Stimulated activated CD8-positive, alpha-beta memory T cell treated with anti-CD3 and anti-CD28 coated beads, Interleukin-12 subunit alpha, Interleukin-12 subunit beta, amount 100 ng/mL, for 24 hours (primary cell): Measurements from ENCODE around the gene CPSF4L.
"Not testable (repeated sequence)": the region's sequence is repeated elsewhere in the genome, so short reads cannot be mapped to it uniquely, and the experiment has no call there.

ENCODE experiments used
- DNase-seq: peaks from one replicate; pipeline ENCODE4 v3.0.0-alpha.2; 2020; ENCODE audit errors: extremely low read depth

CPSF4L gene, protein sequence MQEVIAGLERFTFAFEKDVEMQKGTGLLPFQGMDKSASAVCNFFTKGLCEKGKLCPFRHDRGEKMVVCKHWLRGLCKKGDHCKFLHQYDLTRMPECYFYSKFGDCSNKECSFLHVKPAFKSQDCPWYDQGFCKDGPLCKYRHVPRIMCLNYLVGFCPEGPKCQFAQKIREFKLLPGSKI

GRCh38 chr17:73261617-73261951 is at the start of gene CPSF4L:
Gene CPSF4L, minus strand, starts transcription at chr17:73261880. Its CDS starts 62 bp downstream, at chr17:73261818.
- DNase-seq: no peak

DNA sequence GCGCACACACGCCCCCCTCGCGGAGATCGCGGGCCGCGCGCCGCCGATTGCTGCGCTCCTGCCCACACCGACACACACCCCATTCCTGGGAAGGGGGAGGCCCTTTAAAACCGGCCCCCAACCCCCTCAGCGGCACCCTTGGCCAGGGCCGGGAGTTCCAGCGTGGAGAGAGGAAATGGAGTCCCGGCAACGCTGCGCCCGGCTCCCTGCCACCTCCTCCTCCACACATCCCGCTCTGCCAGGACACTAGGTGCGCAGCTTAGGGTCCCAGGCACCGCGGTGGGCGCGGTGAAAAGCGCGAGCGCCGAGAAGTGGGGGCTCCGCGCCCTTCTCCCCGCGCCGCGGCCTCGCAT is 49.7 kb upstream of the CPSF4L start:
- peak; percentile 3 for DNase-seq

DNA sequence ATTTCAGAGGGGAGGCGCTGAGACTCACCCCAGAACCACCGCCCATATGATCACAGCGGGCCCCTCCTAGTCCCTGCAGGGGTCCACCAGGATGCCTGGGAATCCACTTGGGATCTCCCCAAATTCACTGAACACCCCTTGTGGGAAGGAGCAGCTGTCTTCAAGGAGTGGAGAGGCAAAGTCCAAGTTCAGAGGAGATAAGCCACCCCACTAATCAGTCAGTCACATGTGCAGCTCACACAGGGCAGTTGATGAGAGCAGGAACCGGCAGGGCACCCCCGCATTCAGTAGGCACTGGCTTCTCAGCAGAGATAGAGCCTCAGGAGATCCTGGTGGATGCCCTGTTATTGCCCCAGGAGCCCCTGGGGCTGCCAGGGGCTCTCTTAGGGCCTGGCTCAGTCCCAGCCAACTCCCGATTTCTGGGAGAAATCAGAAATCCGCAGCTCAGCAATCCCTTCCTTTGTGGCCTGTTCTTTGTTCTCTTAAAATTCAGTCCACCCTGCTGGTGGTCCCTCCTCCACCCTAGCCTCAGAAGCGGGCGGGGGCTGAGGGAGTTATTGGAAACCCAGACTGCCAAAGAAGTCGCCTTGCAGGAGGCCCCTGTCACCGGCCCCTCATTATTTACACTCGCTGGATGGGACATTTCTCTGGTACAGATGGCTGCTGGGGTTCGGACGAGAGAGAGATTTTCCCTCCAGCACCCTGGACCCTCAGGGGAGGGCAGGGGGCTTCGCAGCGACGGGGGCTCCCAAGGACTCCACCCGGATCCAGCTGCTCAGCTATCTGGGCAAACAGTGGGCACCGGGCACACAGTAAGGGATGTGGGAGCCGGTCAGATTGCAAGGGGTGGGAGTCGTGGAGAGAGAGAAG is 48.3 kb upstream of the CPSF4L start:
- no peak for DNase-seq

DNA sequence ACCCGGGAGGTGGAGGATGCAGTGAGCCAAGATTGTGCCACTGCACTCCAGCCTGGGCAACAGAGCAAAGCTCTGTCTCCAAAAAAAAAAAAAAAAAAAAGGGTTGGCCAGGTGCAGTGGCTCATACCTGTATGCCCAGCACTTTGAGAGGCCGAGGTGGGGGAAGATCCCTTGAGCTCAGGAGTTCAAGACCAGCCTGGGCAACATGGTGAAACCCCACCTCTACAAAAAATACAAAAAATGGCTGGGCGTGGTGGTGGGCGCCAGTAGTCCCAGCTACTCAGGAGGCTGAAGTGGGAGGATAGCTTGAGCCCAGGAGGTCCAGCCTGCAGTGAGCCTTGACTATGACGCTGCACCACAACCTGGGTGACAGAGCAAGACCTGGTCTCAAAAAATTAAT is 47.3 kb upstream of the CPSF4L start:
- DNase-seq: not testable (repeated sequence)

GRCh38 chr17:73308017-73308823 is 46.5 kb upstream of the CPSF4L start:
- no peak for DNase-seq

- no peak for DNase-seq
Observed at GRCh38 chr17:73307130-73307529, 45.5 kb upstream of the CPSF4L start.

GRCh38 chr17:73305845-73306836 is 44.5 kb upstream of the CPSF4L start:
- no peak for DNase-seq

- no peak for DNase-seq
Observed at GRCh38 chr17:73304971-73305812, 43.5 kb upstream of the CPSF4L start.

GRCh38 chr17:73304438-73304837 is 42.8 kb upstream of the CPSF4L start:
- no peak for DNase-seq

DNA sequence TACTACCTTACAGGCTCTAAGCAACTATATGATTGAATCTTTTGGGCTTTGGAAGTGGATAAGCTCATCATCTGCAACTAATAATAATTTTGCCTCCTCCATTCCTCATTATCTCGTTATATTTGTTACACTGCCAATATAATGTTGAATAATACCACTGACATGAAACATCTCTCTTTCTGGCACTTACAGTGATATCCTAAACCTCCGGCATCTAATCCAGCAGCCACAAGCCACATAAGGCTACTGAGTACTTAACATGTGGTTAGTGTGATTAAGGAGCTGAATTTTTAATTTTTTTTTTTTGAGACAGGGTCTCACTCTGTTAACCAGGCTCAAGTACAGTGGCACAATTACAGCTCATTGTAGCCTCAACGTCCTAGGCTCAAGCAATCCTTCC is 40.5 kb upstream of the CPSF4L start:
- DNase-seq: no peak

GRCh38 chr17:73301369-73301768 is 39.7 kb upstream of the CPSF4L start:
- no peak for DNase-seq

- no peak for DNase-seq
Observed at GRCh38 chr17:73300392-73300791, 38.7 kb upstream of the CPSF4L start.

GRCh38 chr17:73297934-73298861 is 36.5 kb upstream of the CPSF4L start:
- DNase-seq: no peak

DNA sequence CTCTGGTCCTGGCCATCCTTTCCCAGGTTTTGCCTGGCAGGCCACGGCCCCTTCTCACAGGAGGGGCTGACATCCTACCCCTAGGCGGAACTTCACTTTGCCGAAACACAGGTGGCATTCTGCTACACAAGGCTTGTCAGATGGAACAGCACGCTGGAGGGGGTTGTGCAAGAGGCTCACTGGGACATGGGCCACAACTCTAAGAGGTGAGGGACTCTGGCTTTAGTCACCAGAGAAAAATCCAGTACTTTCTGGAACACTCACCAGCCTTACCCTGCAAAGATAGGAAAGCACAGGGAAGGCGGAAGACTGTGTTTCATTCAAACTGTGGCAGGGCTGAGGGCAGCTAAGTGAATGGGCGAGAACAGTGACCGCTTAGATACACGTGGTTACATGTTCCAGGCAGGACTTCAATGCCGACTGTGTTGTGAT is 31.8 kb upstream of the CPSF4L start:
- DNase-seq: no peak

- DNase-seq: no peak
Observed at GRCh38 chr17:73293031-73293430, 31.4 kb upstream of the CPSF4L start.

GRCh38 chr17:73292031-73292531 is 30.4 kb upstream of the CPSF4L start:
- DNase-seq: no peak

- no peak for DNase-seq
Observed at GRCh38 chr17:73291260-73291801, 29.7 kb upstream of the CPSF4L start.

DNA sequence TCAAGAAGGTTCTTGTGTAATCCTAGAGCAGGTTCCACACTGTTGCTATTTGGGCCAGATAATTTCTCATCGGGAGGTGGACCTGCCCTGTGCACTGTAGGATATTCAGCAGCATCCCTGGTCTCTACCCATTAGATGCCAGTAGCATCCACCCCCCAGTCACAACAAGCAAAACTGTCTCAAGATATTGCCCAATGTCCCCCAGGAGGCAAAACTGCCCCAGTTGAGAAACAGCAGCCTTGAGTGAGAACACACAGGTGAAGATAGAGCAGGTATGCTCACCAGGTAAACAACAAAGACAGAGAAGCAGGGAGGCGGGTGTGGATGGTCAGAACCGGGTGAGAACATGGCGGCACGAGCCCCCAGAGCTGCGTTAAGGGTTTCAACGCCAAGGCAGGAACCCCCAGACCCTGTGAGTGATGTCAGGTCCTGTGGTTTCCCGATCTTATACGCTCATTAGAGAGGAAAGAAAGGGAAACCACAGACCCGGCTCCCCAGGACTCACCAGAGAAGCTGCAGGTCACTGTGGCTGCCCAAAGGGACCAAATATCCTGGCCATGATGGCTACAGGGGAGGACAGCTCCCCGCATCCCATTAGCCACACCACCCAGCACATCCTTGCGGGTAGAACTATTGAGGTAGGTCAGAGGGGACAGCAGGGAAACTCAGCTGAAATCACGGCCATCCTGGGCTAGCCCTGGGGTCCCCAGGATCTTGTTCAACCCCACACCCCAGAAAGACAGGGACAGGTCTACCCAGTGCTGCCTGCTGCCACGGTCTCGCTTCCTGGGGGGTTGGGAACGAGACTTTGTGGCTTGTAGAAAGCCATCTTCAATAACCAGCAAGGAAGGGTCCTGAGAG is 28.9 kb upstream of the CPSF4L start:
- no peak for DNase-seq
